B cell (primary cell): ENCODE measurements around the gene DCUN1D4. TPM values are rescaled to one million over a fixed set of nuclear protein-coding genes. Genes with fewer than 3 reads are reported as not detected.

Source experiments
- ATAC-seq: fragments of 200-7000 bp; cut with Tn5 transposase; one replicate; pipeline ENCODE4 v1.10.0; 2021; ENCODE audit warnings: low read depth, mild to moderate bottlenecking, moderate number of reproducible peaks, moderate library complexity
- CTCF ChIA-PET: fragments of 350-600 bp; sonication (Branson Sonifier 250); formaldehyde crosslinking; loops from one replicate; lab custom pipeline; 2021; ENCODE audit warnings: antibody characterized with exemption, inconsistent platforms; lab: Charles Lee
- POLR2A ChIA-PET: fragments of 350-600 bp; sonication (Branson Sonifier 250); formaldehyde crosslinking; loops from one replicate; lab custom pipeline; 2021; ENCODE audit warnings: antibody characterized with exemption; lab: Charles Lee
- DNase-seq: peaks from one replicate; pipeline ENCODE4 v3.0.0; 2013
- H2AFZ ChIP-seq: 2 replicates; pipeline ENCODE4 v1.6.1; 2012; ENCODE audit warnings: mild to moderate bottlenecking, low read depth, low read length; ENCODE audit not compliant: insufficient read depth, poor library complexity, severe bottlenecking
- H3K27ac ChIP-seq, 2 donors: 1 replicate in 1 of 2; 2 replicates in 1 of 2; pipeline ENCODE4 v1.5.1; 2012 to 2013; ENCODE audit warnings: low read length in 2 of 2, mild to moderate bottlenecking in 2 of 2, moderate library complexity in 1 of 2
- H3K27me3 ChIP-seq, 4 experiments: fragments of 200-600 bp in 1 of 4; sonication (generic) in 1 of 4; replicated peaks in 1 of 4; 1 replicate in 2 of 4; 2 replicates in 2 of 4; pipeline versions ENCODE4 v1.6.1 to v1.7.0; 2013 to 2016; ENCODE audit warnings: low read length in 3 of 4, mild to moderate bottlenecking in 2 of 4, mixed read lengths in 1 of 4, moderate library complexity in 1 of 4; ENCODE audit not compliant: insufficient read depth in 4 of 4, control insufficient read depth in 3 of 4; ENCODE audit errors: control extremely low read depth in 1 of 4
- H3K36me3 ChIP-seq, 2 experiments: replicated peaks in 1 of 2; 1 replicate in 1 of 2; 2 replicates in 1 of 2; pipeline versions ENCODE4 v1.6.1 to v1.7.1; 2013; ENCODE audit warnings: low read length in 1 of 2; ENCODE audit not compliant: insufficient read depth in 2 of 2, control insufficient read depth in 1 of 2; ENCODE audit errors: control extremely low read depth in 1 of 2, extremely low read depth in 1 of 2
- H3K4me1 ChIP-seq, 2 donors: fragments of 200-600 bp in 1 of 2; sonication (generic) in 1 of 2; 1 replicate in 1 of 2; 2 replicates in 1 of 2; pipeline versions ENCODE4 v1.5.1 to v1.6.1; 2013 to 2017; ENCODE audit warnings: low read length in 2 of 2; ENCODE audit not compliant: control insufficient read depth in 2 of 2, insufficient read depth in 2 of 2
- H3K4me2 ChIP-seq: replicated peaks from 2 replicates; pipeline ENCODE3; 2012; ENCODE audit warnings: mild to moderate bottlenecking, low read depth, low read length; ENCODE audit not compliant: poor library complexity, severe bottlenecking
- H3K4me3 ChIP-seq, 5 experiments: fragments of 200-600 bp in 1 of 5; sonication (generic) in 1 of 5; 1 replicate in 3 of 5; 2 replicates in 2 of 5; pipeline versions ENCODE4 v1.5.1 to v1.7.0; 2011 to 2016; ENCODE audit warnings: low read length in 4 of 5, mild to moderate bottlenecking in 4 of 5, low read depth in 2 of 5, control low read depth in 1 of 5, moderate library complexity in 1 of 5; ENCODE audit not compliant: insufficient read depth in 1 of 5; ENCODE audit errors: control extremely low read depth in 1 of 5, extremely low read depth in 1 of 5
- H3K79me2 ChIP-seq: fragments of 200-600 bp; sonication (generic); one replicate; pipeline ENCODE4 v1.6.0; 2016; ENCODE audit warnings: low read length; ENCODE audit not compliant: control insufficient read depth, insufficient read depth
- H3K9ac ChIP-seq: fragments of 200-600 bp; sonication (generic); 2 replicates; pipeline ENCODE4 v1.6.1; 2017; ENCODE audit warnings: mild to moderate bottlenecking, low read length, moderate library complexity
- H3K9me3 ChIP-seq, 3 donors: one replicate each; pipeline versions ENCODE4 v1.6.1 to v1.7.1; 2013; ENCODE audit warnings: low read length in 2 of 3; ENCODE audit not compliant: control insufficient read depth in 2 of 3, insufficient read depth in 1 of 3; ENCODE audit errors: control extremely low read depth in 1 of 3
- H4K20me1 ChIP-seq: 2 replicates; pipeline ENCODE4 v1.6.0; 2012; ENCODE audit warnings: mild to moderate bottlenecking, low read length; ENCODE audit not compliant: insufficient read depth, control insufficient read depth, poor library complexity, severe bottlenecking
- H3K27ac Mint-ChIP-seq: one replicate; pipeline ENCODE4 v1.8.0; 2021; ENCODE audit warnings: mixed read lengths
- H3K27me3 Mint-ChIP-seq: one replicate; pipeline ENCODE4 v1.8.0; 2021; ENCODE audit warnings: mixed read lengths
- H3K4me1 Mint-ChIP-seq: one replicate; pipeline ENCODE4 v1.8.0; 2021; ENCODE audit warnings: mixed read lengths
- H3K4me3 Mint-ChIP-seq: one replicate; pipeline ENCODE4 v1.8.0; 2021; ENCODE audit warnings: mixed read lengths
- H3K9me3 Mint-ChIP-seq: one replicate; pipeline ENCODE4 v1.8.0; 2022; ENCODE audit warnings: mixed read lengths; ENCODE audit not compliant: insufficient read depth
- EZH2 ChIP-seq: IDR thresholded peaks from 2 replicates; pipeline ENCODE4 v1.6.1; 2012; ENCODE audit warnings: borderline replicate concordance, low read depth, mild to moderate bottlenecking, moderate library complexity, low read length; ENCODE audit not compliant: insufficient read depth, poor library complexity, severe bottlenecking
- WGBS: methylation state at CpG from one replicate; pipeline ENCODE4 v1.1.5; 2013; ENCODE audit warnings: missing lambda C conversion rate; ENCODE audit not compliant: insufficient coverage; 5-methylcytosine and 5-hydroxymethylcytosine counted together
- intact Hi-C: fragments of 100-400 bp; cut with micrococcal nuclease; formaldehyde crosslinking; loops from one replicate; pipeline ENCODE4 v1.10.0; 2022
- polyA plus RNA-seq: library from polyadenylated mRNA; depleted of rRNA; stranded (reverse); fragments of >200 nt; gene quantifications from 2 replicates; pipeline ENCODE4 v1.2.3, GENCODE V29; 2012
- total RNA-seq, 2 donors: library from RNA; stranded (reverse); fragments of 120-200 nt in 1 of 2; gene quantifications; 1 replicate in 1 of 2; 2 replicates in 1 of 2; pipeline versions ENCODE4 v1.2.3 to v1.2.4, GENCODE V29; 2013 to 2022
- TF ChIP-seq, protein P1 (sequence below): fragments of 200-600 bp; IDR thresholded peaks from one replicate; pipeline ENCODE4 v1.8.0; 2022; ENCODE audit warnings: antibody characterized with exemption, mild to moderate bottlenecking

Gene DCUN1D4
- total and polyA plus RNA-seq, 2 donors (not counting 1 experiment from before 2014, with no cell fraction given) = 15.1 to 39.7 TPM

DNA sequence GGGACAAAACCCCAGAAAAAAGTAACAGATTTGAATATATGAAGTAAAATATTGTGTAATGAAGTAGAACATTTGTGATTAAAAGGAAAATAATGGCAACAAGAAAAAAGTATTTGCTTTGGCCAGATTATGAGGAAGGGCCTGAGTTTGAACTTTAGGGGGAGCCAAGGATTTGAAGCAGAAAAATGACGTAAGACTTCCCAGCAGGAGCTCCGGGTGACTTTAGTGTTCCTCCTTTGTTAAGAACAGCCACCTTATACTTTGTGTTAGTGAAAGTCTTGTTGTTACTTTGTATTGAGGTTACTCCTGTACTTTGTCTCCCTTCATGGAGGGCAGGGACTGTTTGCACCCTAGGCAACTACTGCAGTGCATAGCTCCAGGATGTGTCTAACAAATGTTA is 41.1 kb downstream of the DCUN1D4 start:
- no CpG with 5 or more reads among the region's 2 CpGs for WGBS

DNA sequence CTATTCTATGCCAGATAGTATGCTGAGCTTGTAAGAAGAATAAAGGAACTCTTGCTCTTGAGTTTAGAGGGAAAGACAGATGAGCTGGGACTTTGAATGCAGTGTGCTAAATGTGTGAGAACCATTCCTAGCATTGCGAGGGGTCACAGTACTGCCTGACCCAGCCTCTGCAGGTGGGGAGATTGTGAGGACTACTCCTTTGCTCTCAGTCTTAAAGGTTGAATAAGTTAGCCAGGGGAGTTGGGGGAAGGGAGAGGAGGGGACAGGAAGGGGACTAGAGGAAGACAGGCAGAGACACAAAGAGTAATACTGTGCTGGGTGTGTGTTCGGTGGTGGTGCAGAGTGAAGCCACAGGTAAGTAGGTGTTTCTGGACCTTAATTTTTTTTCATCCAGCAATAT is 41.7 kb downstream of the DCUN1D4 start:
- POLR2A ChIA-PET = no interaction called here
- Histone ChIP-seq H3K27me3 (no peaks in the 10 kb centered on the region), H3K36me3 (peaks cover 0 to 19% of the 10 kb centered on the region in 2 experiments), H3K79me2 (no peaks in the 10 kb centered on the region), H3K9ac (no peak overlapping the region), H2AFZ (no peak overlapping the region), H3K9me3 (no peaks in the 10 kb centered on the region), H3K4me1 (no peaks in the 10 kb centered on the region), H3K4me3 (no peak overlapping the region), H3K4me2 (no peak overlapping the region), H3K27ac (no peak overlapping the region), H4K20me1 (no peaks in the 10 kb centered on the region)
- Mint-ChIP-seq H3K9me3 (no peaks in the 10 kb centered on the region), H3K4me1 (no peaks in the 10 kb centered on the region), H3K27me3 (no peaks in the 10 kb centered on the region), H3K4me3 (no peak overlapping the region), H3K27ac (no peak overlapping the region)
- no peak for DNase-seq
- intact Hi-C loops = no loop called here
- TF ChIP-seq EZH2 = no peak
- TF ChIP-seq, protein P1, sequence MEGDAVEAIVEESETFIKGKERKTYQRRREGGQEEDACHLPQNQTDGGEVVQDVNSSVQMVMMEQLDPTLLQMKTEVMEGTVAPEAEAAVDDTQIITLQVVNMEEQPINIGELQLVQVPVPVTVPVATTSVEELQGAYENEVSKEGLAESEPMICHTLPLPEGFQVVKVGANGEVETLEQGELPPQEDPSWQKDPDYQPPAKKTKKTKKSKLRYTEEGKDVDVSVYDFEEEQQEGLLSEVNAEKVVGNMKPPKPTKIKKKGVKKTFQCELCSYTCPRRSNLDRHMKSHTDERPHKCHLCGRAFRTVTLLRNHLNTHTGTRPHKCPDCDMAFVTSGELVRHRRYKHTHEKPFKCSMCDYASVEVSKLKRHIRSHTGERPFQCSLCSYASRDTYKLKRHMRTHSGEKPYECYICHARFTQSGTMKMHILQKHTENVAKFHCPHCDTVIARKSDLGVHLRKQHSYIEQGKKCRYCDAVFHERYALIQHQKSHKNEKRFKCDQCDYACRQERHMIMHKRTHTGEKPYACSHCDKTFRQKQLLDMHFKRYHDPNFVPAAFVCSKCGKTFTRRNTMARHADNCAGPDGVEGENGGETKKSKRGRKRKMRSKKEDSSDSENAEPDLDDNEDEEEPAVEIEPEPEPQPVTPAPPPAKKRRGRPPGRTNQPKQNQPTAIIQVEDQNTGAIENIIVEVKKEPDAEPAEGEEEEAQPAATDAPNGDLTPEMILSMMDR = no peak
- WGBS = 100% methylated on average over 1 of the region's 2 CpGs
- ATAC-seq = no peak
- CTCF ChIA-PET = interaction anchor here (1.7 kb wide), 1 partner anchor 11 kb away, joined by 5 read pairs; no protein-coding TSS in a partner anchor

More for the DNA sequence above, 41.1 kb downstream of the DCUN1D4 start:
- DNase-seq (no peak), ATAC-seq (no peak)
- H3K79me2 ChIP-seq = no peaks in the 10 kb centered on the region
- no peak overlapping the region for H3K9ac ChIP-seq
- peaks cover 0 to 19% of the 10 kb centered on the region in 2 experiments for H3K36me3 ChIP-seq
- Mint-ChIP-seq H3K4me3 (no peak overlapping the region), H3K27ac (no peak overlapping the region), H3K9me3 (no peaks in the 10 kb centered on the region), H3K27me3 (no peaks in the 10 kb centered on the region), H3K4me1 (no peaks in the 10 kb centered on the region)
- ChIA-PET CTCF (interaction anchor here (1.7 kb wide), 1 partner anchor 12 kb away, joined by 5 read pairs; no protein-coding TSS in a partner anchor), POLR2A (no interaction called here)
- H3K4me3 ChIP-seq = no peak overlapping the region
- no peak overlapping the region for H3K4me2 ChIP-seq
- no peaks in the 10 kb centered on the region for H3K27me3 ChIP-seq
- H2AFZ ChIP-seq = no peak overlapping the region
- H3K9me3 ChIP-seq = no peaks in the 10 kb centered on the region
- H3K27ac ChIP-seq = no peak overlapping the region
- TF ChIP-seq EZH2 = no peak
- TF ChIP-seq, protein P1 = no peak
- intact Hi-C loops = no loop called here
- no peaks in the 10 kb centered on the region for H4K20me1 ChIP-seq
- no peaks in the 10 kb centered on the region for H3K4me1 ChIP-seq
